Stomach (tissue), 4 donors: ENCODE data around the gene FAM227B.

Experiments
- EP300 ChIP-seq: sonication (generic); formaldehyde crosslinking; IDR thresholded peaks from one replicate; pipeline ENCODE4 v1.6.1; 2017; ENCODE audit warnings: antibody characterized with exemption
- POLR2A ChIP-seq, 4 donors: fragments of 450-650 bp; IDR thresholded peaks; one replicate each; pipeline ENCODE4 v1.6.1; 2016; ENCODE audit warnings: antibody characterized with exemption in 4 of 4, control low read depth in 2 of 4, mild to moderate bottlenecking in 1 of 4, moderate library complexity in 1 of 4
- POLR2AphosphoS5 ChIP-seq, 3 donors: sonication (generic); formaldehyde crosslinking; IDR thresholded peaks; one replicate each; pipeline ENCODE4 v1.6.1; 2016; ENCODE audit warnings: antibody characterized with exemption in 3 of 3
- TF ChIP-seq, protein P1 (sequence below), 7 experiments: fragments of 450-650 bp in 4 of 7; fragments of 200-600 bp in 3 of 7; sonication (generic) in 3 of 7; IDR thresholded peaks; one replicate each; pipeline ENCODE4 v1.5.1; 2016 to 2019; ENCODE audit warnings: antibody characterized with exemption in 7 of 7, control low read depth in 2 of 7, mild to moderate bottlenecking in 1 of 7

DNA sequence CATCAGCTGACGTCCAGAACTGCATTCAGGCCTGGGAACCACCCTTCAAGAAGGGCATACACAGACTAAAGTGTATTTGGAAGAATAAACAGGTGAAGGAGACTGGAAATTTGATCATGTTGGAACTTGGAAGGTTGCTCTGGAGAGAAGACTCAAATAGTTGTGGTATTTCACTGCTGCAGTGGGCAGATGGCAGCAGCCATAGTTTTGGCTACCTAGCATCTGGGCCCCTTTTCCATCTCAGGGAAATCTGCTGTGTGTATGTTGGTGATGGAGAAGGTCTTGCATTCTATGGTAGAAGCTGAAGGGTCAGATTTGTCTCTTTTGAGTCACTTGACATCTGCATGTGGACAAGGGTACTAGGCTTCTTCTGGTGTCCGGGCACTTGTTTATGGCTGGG, 311.9 kb downstream of the FAM227B start:
- TF ChIP-seq, protein P1, sequence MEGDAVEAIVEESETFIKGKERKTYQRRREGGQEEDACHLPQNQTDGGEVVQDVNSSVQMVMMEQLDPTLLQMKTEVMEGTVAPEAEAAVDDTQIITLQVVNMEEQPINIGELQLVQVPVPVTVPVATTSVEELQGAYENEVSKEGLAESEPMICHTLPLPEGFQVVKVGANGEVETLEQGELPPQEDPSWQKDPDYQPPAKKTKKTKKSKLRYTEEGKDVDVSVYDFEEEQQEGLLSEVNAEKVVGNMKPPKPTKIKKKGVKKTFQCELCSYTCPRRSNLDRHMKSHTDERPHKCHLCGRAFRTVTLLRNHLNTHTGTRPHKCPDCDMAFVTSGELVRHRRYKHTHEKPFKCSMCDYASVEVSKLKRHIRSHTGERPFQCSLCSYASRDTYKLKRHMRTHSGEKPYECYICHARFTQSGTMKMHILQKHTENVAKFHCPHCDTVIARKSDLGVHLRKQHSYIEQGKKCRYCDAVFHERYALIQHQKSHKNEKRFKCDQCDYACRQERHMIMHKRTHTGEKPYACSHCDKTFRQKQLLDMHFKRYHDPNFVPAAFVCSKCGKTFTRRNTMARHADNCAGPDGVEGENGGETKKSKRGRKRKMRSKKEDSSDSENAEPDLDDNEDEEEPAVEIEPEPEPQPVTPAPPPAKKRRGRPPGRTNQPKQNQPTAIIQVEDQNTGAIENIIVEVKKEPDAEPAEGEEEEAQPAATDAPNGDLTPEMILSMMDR (IDR thresholded peaks at IDR 0.05) = no peak
- no peak for TF ChIP-seq POLR2AphosphoS5 (IDR thresholded peaks at IDR 0.05)
- TF ChIP-seq POLR2A (IDR thresholded peaks at IDR 0.05) = no peak
- no peak for TF ChIP-seq EP300
